T-cell (primary cell): Measurements from ENCODE around the gene FNBP1. TPM values are rescaled to one million over a fixed set of nuclear protein-coding genes. Genes with fewer than 3 reads are reported as not detected.

ENCODE experiments used
- ATAC-seq, 4 experiments: fragments of 200-7000 bp in 3 of 4; fragments of 150-1000 bp in 1 of 4; cut with Tn5 transposase; replicated peaks in 1 of 4; 1 replicate in 3 of 4; 2 replicates in 1 of 4; pipeline ENCODE4 v1.10.0; 2021; ENCODE audit warnings: moderate library complexity in 3 of 4, mild to moderate bottlenecking in 2 of 4, moderate number of reproducible peaks in 1 of 4
- CTCF ChIA-PET, 2 donors: fragments of 300-600 bp; sonication (Branson Sonifier 250); formaldehyde crosslinking; loops; one replicate each; lab custom pipeline; 2022; ENCODE audit warnings: antibody characterized with exemption in 2 of 2; lab: Charles Lee
- POLR2A ChIA-PET, 2 donors: fragments of 300-600 bp; sonication (Branson Sonifier 250); formaldehyde crosslinking; loops; one replicate each; lab custom pipeline; 2022; ENCODE audit warnings: antibody characterized with exemption in 2 of 2; lab: Charles Lee
- DNase-seq, 35 experiments: peaks; one replicate each; pipeline versions ENCODE4 v3.0.0 to v3.0.0-alpha.2; 2013 to 2023
- H3K27ac ChIP-seq: one replicate; pipeline ENCODE4 v1.5.1; 2013; ENCODE audit warnings: low read length
- H3K27me3 ChIP-seq, 2 experiments: replicated peaks in 1 of 2; 1 replicate in 1 of 2; 2 replicates in 1 of 2; pipeline versions ENCODE4 v1.6.1 to v1.7.0; 2013; ENCODE audit warnings: low read length in 1 of 2, mixed read lengths in 1 of 2; ENCODE audit not compliant: control insufficient read depth in 2 of 2, insufficient read depth in 2 of 2; ENCODE audit errors: extremely low read depth in 1 of 2
- H3K36me3 ChIP-seq, 2 donors: 1 replicate in 1 of 2; 2 replicates in 1 of 2; pipeline versions ENCODE4 v1.6.1 to v1.7.0; 2013; ENCODE audit warnings: low read length in 1 of 2; ENCODE audit not compliant: control insufficient read depth in 2 of 2, insufficient read depth in 1 of 2; ENCODE audit errors: extremely low read depth in 1 of 2
- H3K4me1 ChIP-seq, 2 experiments: 1 replicate in 1 of 2; 2 replicates in 1 of 2; pipeline versions ENCODE4 v1.6.1 to v1.7.0; 2013; ENCODE audit warnings: low read length in 2 of 2, mixed read lengths in 1 of 2; ENCODE audit not compliant: insufficient read depth in 2 of 2, control insufficient read depth in 1 of 2; ENCODE audit errors: extremely low read depth in 1 of 2
- H3K4me3 ChIP-seq, 2 donors: 1 replicate in 1 of 2; 2 replicates in 1 of 2; pipeline versions ENCODE4 v1.5.1 to v1.7.0; 2013; ENCODE audit warnings: mild to moderate bottlenecking in 2 of 2, low read length in 1 of 2, moderate library complexity in 1 of 2; ENCODE audit not compliant: control insufficient read depth in 1 of 2; ENCODE audit errors: extremely low read depth in 1 of 2
- H3K9me3 ChIP-seq: 2 replicates; pipeline ENCODE4 v1.7.0; 2013
- H3K27ac Mint-ChIP-seq, 2 donors: one replicate each; pipeline ENCODE4 v1.8.0; 2020 to 2021; ENCODE audit warnings: mild to moderate bottlenecking in 2 of 2, mixed read lengths in 2 of 2
- H3K27me3 Mint-ChIP-seq, 2 donors: one replicate each; pipeline ENCODE4 v1.8.0; 2021 to 2022; ENCODE audit warnings: mixed read lengths in 2 of 2
- H3K36me3 Mint-ChIP-seq: one replicate; pipeline ENCODE4 v1.8.0; 2021; ENCODE audit warnings: mixed read lengths
- H3K4me1 Mint-ChIP-seq, 3 donors: one replicate each; pipeline ENCODE4 v1.8.0; 2020 to 2022; ENCODE audit warnings: mixed read lengths in 3 of 3, mild to moderate bottlenecking in 1 of 3
- H3K4me3 Mint-ChIP-seq, 3 donors: one replicate each; pipeline ENCODE4 v1.8.0; 2020 to 2022; ENCODE audit warnings: mild to moderate bottlenecking in 3 of 3, mixed read lengths in 3 of 3, moderate library complexity in 3 of 3
- H3K9me3 Mint-ChIP-seq, 3 donors: one replicate each; pipeline ENCODE4 v1.8.0; 2020 to 2022; ENCODE audit warnings: mixed read lengths in 3 of 3
- WGBS: methylation state at CpG from one replicate; pipeline ENCODE4 v1.1.5; 2013; ENCODE audit warnings: missing lambda C conversion rate; ENCODE audit not compliant: insufficient coverage; 5-methylcytosine and 5-hydroxymethylcytosine counted together
- total RNA-seq, 35 experiments: library from RNA in 6 of 35; stranded (reverse) in 6 of 35; fragments of 120-200 nt in 1 of 35; gene quantifications; one replicate each; pipeline versions ENCODE4 v1.2.1 to v1.2.4 and lab custom pipeline; 2013 to 2026

The FNBP1 gene
- total RNA-seq, 5 donors from 2014 or later (not counting 1 experiment from before 2014, with no cell fraction given) = 166 to 211 (median 182) TPM

DNA sequence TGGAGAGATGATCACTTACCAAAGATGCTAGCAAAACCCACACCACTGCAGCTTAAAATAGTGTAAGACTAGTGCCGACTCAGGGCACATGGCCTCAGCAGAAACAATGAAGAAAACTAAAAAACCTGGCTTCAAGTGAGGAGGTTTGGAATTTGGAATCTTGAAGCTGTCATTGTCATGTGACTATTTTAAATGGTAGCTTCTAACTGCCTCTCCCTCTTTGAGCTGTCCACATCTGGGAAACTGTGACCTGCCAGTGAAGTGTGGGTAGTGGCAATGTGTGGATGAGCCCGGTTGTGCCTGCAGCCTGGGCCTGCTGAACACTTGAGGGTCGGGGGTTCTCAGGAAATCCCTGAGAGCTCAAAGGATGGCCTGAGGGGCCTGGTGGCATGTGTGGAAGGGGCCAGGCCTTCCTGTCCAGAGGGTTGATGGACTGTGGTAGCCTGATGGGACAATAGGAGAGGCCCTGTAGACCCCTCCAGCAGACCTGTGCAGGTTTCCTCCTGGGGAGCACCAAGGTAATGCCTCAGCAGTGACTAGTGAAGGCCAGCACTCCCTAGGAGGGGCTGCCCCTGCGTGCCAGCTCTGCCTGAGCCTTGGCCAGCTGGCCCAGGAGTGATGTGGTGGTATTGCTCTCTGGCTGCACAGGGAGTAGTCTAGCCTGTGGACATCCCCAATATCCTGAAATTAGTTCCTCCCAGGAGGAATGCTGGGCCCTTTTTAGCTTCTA is 194.1 kb downstream of the FNBP1 start:
- H3K4me1 Mint-ChIP-seq = peaks cover 32 to 50% (median 40%) of the 10 kb centered on the region in 3 donors
- Histone ChIP-seq H3K4me3 (no peak overlapping the region), H3K9me3 (no peaks in the 10 kb centered on the region), H3K27ac (no peak overlapping the region), H3K4me1 (peaks cover 15 to 22% of the 10 kb centered on the region in 2 experiments), H3K27me3 (no peaks in the 10 kb centered on the region), H3K36me3 (peaks cover 9 to 41% of the 10 kb centered on the region in 2 donors)
- CTCF ChIA-PET = interaction anchor here (0.6 to 1.0 kb wide), 2 partner anchors 85 to 719 kb away, joined by 4 to 5 read pairs; no protein-coding TSS in a partner anchor
- no peaks in the 10 kb centered on the region for H3K9me3 Mint-ChIP-seq
- ATAC-seq (no peak), DNase-seq (no peak)
- POLR2A ChIA-PET = interaction anchor here in 1 of 2 donors (0.6 kb wide), 1 partner anchor 435 kb away, joined by 4 read pairs; no protein-coding TSS in a partner anchor
- H3K27me3 Mint-ChIP-seq = no peaks in the 10 kb centered on the region
- H3K36me3 Mint-ChIP-seq = peaks cover 30% of the 10 kb centered on the region
- peak overlapping the region in 1 of 2 donors; percentile 44 for H3K27ac Mint-ChIP-seq
- 83% methylated on average over 2 of the region's 4 CpGs for WGBS
- H3K4me3 Mint-ChIP-seq = no peak overlapping the region

DNA sequence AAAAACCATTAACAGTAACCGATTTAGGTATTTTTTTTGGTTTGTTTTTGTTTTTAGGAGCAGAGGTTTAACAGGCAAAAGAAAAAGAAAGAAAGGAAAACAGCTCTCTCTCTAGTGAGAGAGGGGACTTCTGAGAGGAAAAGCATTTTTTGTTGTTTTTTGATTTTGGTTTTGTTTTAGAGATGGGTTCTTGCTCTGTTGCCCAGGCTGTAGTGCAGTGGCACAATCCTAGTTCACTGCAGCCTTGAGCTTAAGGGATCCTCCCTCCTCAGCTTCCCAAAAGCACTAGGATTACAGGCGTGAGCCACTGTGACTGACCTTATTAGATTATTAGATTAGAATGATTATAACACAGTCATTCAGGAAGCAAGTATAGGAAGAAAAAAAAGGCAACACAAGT is 197.6 kb downstream of the FNBP1 start:
- H3K4me3 Mint-ChIP-seq = peak overlapping the region in 1 of 3 donors; percentile 44
- DNase-seq (no peak), ATAC-seq (peak in 2 of 4 experiments; percentile 23 to 54)
- H3K27me3 Mint-ChIP-seq = no peaks in the 10 kb centered on the region
- peak overlapping the region; percentile 90 to 94 for H3K27ac Mint-ChIP-seq
- ChIA-PET CTCF (interaction anchor here in 1 of 2 donors (0.6 to 1.0 kb wide), 2 partner anchors 8 to 391 kb away, joined by 3 to 5 read pairs; no protein-coding TSS in a partner anchor), POLR2A (no interaction called here)
- Histone ChIP-seq H3K4me3 (no peak overlapping the region), H3K27me3 (no peaks in the 10 kb centered on the region), H3K36me3 (peaks cover 5 to 14% of the 10 kb centered on the region in 2 donors), H3K9me3 (no peaks in the 10 kb centered on the region), H3K4me1 (peaks cover 19 to 27% of the 10 kb centered on the region in 2 experiments), H3K27ac (peak overlapping the region; percentile 37)
- peaks cover 8% of the 10 kb centered on the region for H3K36me3 Mint-ChIP-seq
- H3K9me3 Mint-ChIP-seq = no peaks in the 10 kb centered on the region
- peaks cover 37 to 48% (median 47%) of the 10 kb centered on the region in 3 donors for H3K4me1 Mint-ChIP-seq
- no CpG with 5 or more reads among the region's 2 CpGs for WGBS

- H3K36me3 Mint-ChIP-seq = peaks cover 5% of the 10 kb centered on the region
- DNase-seq = no peak
- Histone ChIP-seq H3K27me3 (no peaks in the 10 kb centered on the region), H3K27ac (no peak overlapping the region), H3K4me3 (no peak overlapping the region), H3K4me1 (peaks cover 45 to 60% of the 10 kb centered on the region in 2 experiments), H3K9me3 (no peaks in the 10 kb centered on the region), H3K36me3 (peaks cover 5 to 7% of the 10 kb centered on the region in 2 donors)
- no peak for ATAC-seq
- no CpG with 5 or more reads among the region's 4 CpGs for WGBS
- ChIA-PET CTCF (interaction anchor here in 1 of 2 donors (0.5 kb wide), 1 partner anchor 83 kb away, joined by 4 read pairs; no protein-coding TSS in a partner anchor), POLR2A (no interaction called here)
- peaks cover 70 to 74% (median 72%) of the 10 kb centered on the region in 3 donors for H3K4me1 Mint-ChIP-seq
- H3K4me3 Mint-ChIP-seq = peak overlapping the region in 1 of 3 donors; percentile 97
- H3K9me3 Mint-ChIP-seq = no peaks in the 10 kb centered on the region
- no peaks in the 10 kb centered on the region for H3K27me3 Mint-ChIP-seq
- peak overlapping the region; percentile 76 to 86 for H3K27ac Mint-ChIP-seq
Observed at GRCh38 chr9:129841071-129841470, 201.9 kb downstream of the FNBP1 start.

GRCh38 chr9:129840034-129840433 is 203.0 kb downstream of the FNBP1 start:
- no peak for ATAC-seq
- POLR2A ChIA-PET = no interaction called here

DNA sequence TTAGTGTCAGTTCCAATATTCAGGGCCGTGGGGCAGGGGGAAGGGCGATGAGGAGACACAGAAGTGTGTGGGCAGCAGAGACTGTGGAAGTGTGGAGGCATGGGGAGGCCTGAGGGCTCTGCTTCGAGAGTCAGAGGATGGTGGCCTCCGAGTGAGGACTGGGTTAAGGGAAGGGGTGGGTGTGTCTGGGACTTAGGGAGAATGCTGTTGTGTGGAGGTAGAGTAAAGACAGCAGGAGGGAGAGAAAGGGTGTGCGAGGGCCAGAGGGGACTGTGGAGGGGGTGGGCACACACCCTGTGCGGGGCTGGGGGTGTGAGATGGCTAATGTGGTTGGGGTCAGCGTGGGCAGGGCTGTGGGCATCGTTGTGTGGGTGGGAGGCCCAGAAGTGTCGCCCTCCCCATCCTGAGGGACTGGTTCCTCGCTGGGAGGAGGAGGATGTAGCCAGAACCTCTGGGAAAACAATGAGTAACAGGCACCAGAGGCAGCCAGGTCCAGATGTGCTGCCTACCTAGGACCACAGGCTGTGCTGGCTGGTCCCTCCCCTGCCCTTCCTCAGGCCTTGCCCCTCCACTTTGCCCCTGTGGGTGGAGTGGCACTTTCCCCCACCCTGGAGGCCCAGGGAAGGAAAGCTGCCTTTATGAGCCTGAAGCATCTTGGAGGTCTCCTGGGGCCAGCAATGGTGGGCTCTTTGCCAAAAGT is 203.5 kb downstream of the FNBP1 start:
- Histone ChIP-seq H3K27me3 (no peaks in the 10 kb centered on the region), H3K9me3 (no peaks in the 10 kb centered on the region), H3K36me3 (peaks cover 5 to 7% of the 10 kb centered on the region in 2 donors), H3K4me1 (peaks cover 38 to 58% of the 10 kb centered on the region in 2 experiments), H3K27ac (peak overlapping the region; percentile 60), H3K4me3 (no peak overlapping the region)
- CTCF ChIA-PET = interaction anchor here in 1 of 2 donors (0.8 kb wide), 1 partner anchor 46 kb away, joined by 3 read pairs; no protein-coding TSS in a partner anchor
- ATAC-seq (no peak), DNase-seq (no peak)
- POLR2A ChIA-PET = no interaction called here
- Mint-ChIP-seq H3K4me1 (peaks cover 63 to 72% (median 71%) of the 10 kb centered on the region in 3 donors), H3K4me3 (peak overlapping the region; percentile 61 to 97 (median 68)), H3K27ac (peak overlapping the region; percentile 91 to 94), H3K36me3 (peaks cover 5% of the 10 kb centered on the region), H3K9me3 (no peaks in the 10 kb centered on the region), H3K27me3 (no peaks in the 10 kb centered on the region)
- 48% methylated on average over 7 of the region's 10 CpGs for WGBS

More at GRCh38 chr9:129840034-129840433, 203.0 kb downstream of the FNBP1 start:
- WGBS = 34% methylated on average over 6 of the region's 8 CpGs
- no peaks in the 10 kb centered on the region for H3K27me3 Mint-ChIP-seq
- H3K36me3 ChIP-seq = peaks cover 5 to 7% of the 10 kb centered on the region in 2 donors
- peak overlapping the region; percentile 60 for H3K27ac ChIP-seq
- CTCF ChIA-PET = no interaction called here
- peaks cover 5% of the 10 kb centered on the region for H3K36me3 Mint-ChIP-seq
- peak overlapping the region; percentile 84 to 86 for H3K27ac Mint-ChIP-seq
- DNase-seq = peak in 8 of 35 experiments; percentile 9 to 41 (median 14)
- H3K4me3 Mint-ChIP-seq = peak overlapping the region; percentile 25 to 97 (median 31)
- peaks cover 65 to 70% (median 67%) of the 10 kb centered on the region in 3 donors for H3K4me1 Mint-ChIP-seq
- H3K4me1 ChIP-seq = peaks cover 41 to 60% of the 10 kb centered on the region in 2 experiments
- no peaks in the 10 kb centered on the region for H3K9me3 Mint-ChIP-seq
- no peaks in the 10 kb centered on the region for H3K27me3 ChIP-seq
- no peaks in the 10 kb centered on the region for H3K9me3 ChIP-seq
- H3K4me3 ChIP-seq = no peak overlapping the region
